ENCODE measurements around the gene LAMA3.

LAMA3 gene

GRCh38 chr18:23765931-23766330 is 76.7 kb downstream of the LAMA3 start:
- DNase-seq (ENCODE audit: low read depth) = no peak

GRCh38 chr18:23772327-23773024 is 83.2 kb downstream of the LAMA3 start:
- DNase-seq (ENCODE audit: low read depth) = no peak

DNA sequence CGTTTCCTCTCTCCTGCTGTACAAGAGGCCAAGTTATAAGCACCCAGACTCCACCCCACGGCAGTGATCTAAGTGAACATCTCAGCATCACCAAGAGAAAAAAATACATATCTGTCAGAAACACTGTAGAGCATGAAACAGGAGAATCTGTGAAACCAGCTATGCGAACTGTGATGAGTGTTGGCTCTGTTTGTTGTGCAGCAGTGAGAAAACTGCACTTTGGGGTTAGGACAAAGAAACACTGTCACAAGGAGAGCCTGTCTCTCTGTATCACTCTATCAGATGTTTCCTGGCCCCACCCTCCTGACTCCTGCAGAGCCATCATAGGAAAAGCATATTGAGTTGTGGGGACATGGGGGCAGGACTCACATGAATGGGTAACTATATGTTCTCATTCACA is 87.1 kb downstream of the LAMA3 start:
- no peak for DNase-seq (ENCODE audit: low read depth)

DNA sequence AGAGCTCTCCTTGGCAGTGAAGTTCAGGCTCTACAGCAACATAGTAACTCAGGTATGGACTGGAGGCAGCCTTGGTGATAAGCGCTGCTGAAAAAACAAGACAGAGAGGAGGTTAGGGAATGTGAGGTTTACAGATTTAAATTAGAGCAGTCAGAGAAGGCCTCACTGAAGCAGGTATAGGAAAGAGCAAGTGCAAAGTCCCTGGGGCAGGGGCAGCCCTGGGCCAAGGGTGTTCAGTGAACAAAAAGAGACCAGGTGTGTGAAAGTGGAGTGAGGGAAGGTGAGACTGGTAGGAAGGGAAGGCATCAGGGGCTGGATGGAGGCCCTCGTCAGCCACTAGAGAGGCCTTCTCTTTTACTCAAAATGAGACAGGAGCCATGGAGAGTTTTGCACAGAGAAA is 89.6 kb downstream of the LAMA3 start:
- no peak for DNase-seq (ENCODE audit: low read depth)

DNA sequence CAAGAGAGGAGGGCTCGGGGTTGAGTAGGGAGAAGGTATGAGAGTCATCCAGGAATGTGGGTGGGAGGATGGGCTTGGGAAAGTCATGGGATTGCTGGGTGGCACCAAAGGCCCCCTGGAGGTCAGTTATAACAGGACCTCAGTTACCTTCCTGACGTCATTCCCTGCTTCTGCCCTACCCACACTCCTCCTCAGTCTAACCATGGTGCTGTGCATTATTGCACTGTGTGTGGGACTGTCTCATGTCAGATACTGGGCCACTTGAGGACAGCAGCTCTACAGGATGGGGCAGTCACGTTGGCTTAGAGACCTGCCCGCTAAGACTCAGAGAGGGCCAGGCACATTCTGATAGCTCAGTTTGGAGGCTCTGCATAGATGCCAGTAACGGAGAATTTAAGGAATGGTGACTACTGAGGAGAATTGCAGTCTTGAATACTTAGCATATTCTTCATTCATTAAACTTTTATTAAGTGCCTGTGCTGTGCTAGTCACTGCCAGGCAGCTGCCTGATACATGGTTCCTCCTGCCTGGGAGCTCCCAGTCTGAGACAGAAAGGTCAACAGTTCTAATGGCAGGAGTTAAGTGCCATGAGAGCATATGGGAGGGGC is 90.5 kb downstream of the LAMA3 start:
- peak; percentile 62 for DNase-seq (ENCODE audit: low read depth)

DNA sequence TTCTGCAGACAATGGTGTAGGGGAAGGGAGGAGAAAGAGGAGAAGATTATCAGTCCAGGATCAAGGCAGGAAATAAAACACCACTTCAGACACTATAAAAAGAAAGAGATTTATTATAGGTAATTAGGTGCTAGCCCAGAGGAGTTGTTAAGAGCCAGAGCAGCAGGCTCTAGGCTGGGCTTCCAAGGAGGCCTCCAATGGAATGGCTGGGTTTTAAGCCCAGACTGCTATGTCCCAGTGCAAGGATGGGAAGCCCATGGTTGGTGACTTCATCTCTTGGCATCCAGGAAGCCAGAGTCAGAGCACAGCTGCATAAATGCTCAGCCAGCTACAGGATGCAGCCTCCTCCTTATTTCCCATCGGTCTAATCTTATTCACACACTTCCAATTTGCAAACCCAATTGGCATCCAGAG is 95.6 kb downstream of the LAMA3 start:
- DNase-seq (ENCODE audit: low read depth) = peak; percentile 81

GRCh38 chr18:23793051-23793450 is 103.8 kb downstream of the LAMA3 start:
- DNase-seq (ENCODE audit: low read depth) = no peak

DNA sequence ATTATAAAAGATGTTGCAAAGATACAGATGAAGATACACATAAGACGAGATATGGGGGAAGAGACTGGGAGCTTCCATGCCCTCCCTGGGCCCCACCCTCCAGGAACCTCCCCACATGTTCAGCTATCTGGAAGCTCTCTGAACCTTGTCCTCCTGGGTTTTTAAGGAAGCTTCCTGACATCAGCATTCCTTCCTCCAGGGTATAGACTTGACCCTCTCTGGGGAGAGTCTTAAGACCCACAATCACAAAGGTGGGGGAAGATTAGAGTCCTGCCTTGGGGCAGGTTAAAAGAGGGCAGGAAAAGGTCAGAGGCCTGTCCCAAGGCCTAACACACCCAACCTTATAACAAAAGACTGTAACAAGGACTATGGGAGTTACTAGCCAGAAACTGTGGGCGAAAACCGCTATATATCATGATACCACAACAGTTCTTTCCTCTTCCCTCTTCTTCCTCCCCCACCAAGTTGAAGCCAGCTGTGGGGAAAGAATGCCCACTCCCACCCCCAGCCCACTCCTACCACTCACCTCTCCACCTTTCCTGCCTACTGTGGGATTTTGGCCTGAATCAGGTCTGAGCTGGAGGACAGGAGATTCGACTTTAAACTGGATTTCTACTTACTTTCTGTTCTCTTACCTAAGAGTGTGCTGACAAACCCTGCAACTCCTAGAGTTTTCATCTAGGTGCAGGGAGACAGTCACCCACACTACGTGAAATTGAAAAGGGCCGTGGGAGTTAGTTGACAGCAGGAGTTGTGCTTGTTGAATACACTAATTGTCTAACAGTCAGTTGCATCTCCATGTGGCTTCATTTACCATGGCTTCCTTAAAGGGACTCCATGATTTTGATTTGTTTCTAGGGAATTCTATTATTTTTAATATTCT is 105.0 kb downstream of the LAMA3 start:
- DNase-seq (ENCODE audit: low read depth) = no peak

- DNase-seq (ENCODE audit: low read depth) = no peak
These were observed 109.0 kb downstream of the LAMA3 start for GRCh38 chr18:23798249-23798648.

- DNase-seq (ENCODE audit: low read depth) = no peak
These were observed 109.6 kb downstream of the LAMA3 start for GRCh38 chr18:23798824-23799223.

- no peak for DNase-seq (ENCODE audit: low read depth)
These were observed 110.3 kb downstream of the LAMA3 start for GRCh38 chr18:23799540-23799939.

- DNase-seq (ENCODE audit: low read depth) = no peak
These were observed 111.6 kb downstream of the LAMA3 start for GRCh38 chr18:23800902-23801301.

GRCh38 chr18:23802817-23803216 is 113.6 kb downstream of the LAMA3 start:
- no peak for DNase-seq (ENCODE audit: low read depth)

GRCh38 chr18:23803755-23804154 is 114.5 kb downstream of the LAMA3 start:
- no peak for DNase-seq (ENCODE audit: low read depth)

GRCh38 chr18:23805898-23806297 is 116.6 kb downstream of the LAMA3 start:
- DNase-seq (ENCODE audit: low read depth) = peak; percentile 20

- no peak for DNase-seq (ENCODE audit: low read depth)
These were observed 120.2 kb downstream of the LAMA3 start for GRCh38 chr18:23809415-23809814.

DNA sequence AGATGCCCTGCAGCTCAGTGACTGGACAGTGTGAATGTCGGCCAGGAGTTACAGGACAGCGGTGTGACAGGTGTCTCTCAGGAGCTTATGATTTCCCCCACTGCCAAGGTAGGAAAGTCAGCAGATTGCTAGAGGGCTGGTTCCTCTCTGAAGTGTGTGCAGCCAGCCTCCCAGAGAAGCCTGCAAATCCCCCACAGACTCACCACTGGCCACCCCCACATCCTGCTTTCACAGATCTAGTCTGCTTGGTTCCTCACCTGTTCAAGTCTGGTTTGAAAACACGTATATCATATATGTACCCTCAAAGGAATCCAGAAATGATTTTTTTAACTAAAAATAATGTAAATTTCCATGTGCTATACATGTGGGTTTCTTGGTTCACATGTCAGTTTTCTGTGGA is 121.1 kb downstream of the LAMA3 start:
- no peak for DNase-seq (ENCODE audit: low read depth)

DNA sequence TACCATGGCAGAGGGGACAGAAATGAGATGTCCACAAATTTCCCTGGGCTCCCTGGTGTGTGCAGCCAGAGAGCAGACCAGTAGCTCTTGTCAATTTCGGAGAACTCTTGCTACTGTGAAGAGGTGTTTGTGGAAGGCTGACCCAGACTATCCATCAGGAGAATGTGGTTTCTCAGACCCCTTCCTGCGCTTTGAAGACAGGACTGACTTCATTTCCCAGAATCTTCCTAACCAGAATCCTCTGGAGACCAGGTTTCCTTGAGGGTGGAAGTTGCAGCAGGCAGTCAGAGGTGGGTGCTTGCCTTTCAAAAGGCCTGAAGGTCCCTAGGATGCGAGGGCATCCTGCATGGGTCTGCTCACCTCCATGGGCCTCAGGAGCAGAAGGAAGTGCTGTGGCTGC is 121.9 kb downstream of the LAMA3 start:
- no peak for DNase-seq (ENCODE audit: low read depth)

DNA sequence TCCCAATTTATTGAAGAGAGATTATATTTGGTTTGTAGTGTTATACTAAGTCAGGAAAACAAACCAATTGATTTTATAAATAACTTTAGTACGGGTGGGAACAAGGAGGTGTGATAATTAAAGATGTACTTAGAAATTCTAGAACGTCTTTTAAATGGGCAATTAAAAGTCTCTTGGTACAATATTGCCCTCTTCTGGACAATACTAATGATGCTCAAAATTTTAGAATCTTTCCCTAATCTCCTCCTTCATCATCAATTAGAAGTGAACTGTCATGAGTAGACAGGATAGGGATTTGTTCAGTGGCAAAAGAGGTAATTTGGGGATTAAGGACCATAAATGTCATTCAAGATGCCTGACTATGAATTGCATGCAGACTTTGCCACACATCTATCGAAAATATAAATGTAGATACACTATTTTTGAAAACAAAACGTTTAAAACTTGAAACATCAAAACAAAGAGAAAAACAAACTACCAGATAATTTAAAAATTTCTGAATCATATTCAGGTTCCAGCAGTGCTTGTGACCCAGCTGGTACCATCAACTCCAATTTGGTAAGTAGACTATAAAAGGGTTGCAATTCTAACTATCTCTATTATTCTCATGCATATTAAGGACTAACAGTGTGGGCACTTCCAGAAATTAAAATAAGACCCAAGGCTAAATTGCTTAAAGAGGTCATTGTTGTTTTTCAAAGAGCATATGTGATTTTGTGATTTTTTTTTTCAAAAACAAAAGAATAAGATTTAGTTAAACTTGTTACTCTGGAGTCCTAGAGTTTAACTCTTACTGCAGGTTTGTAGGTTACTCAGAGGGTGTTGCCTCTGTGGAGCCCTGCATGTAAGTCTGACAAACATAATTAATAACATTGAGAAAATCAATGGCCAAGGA is 123.5 kb downstream of the LAMA3 start:
- peak; percentile 52 for DNase-seq (ENCODE audit: low read depth)

GRCh38 chr18:23814991-23815614 is 125.8 kb downstream of the LAMA3 start:
- DNase-seq (ENCODE audit: low read depth) = no peak

- DNase-seq (ENCODE audit: low read depth) = no peak
These were observed 126.8 kb downstream of the LAMA3 start for GRCh38 chr18:23816021-23816420.

- no peak for DNase-seq (ENCODE audit: low read depth)
These were observed 127.5 kb downstream of the LAMA3 start for GRCh38 chr18:23816740-23817139.
